Activated T-helper 1 cell treated with anti-CD3 and anti-CD28 coated beads, Interleukin-2, amount 50 U/mL, for 16 hours (primary cell): ENCODE data around the gene CNTF.
"Not testable (repeated sequence)": the region's sequence is repeated elsewhere in the genome, so short reads cannot be mapped to it uniquely, and the experiment has no call there.

Experiments used
- DNase-seq, 2 donors: peaks; one replicate each; pipeline ENCODE4 v3.0.0-alpha.2; 2020; ENCODE audit warnings: low read depth in 1 of 2, low spot score in 1 of 2

Gene CNTF

GRCh38 chr11:58622344-58622743 is at the start of gene CNTF:
Gene CNTF (plus strand): TSS chr11:58622665. CDS start chr11:58622753, 88 bp downstream.
- DNase-seq, result no peak

- not testable (repeated sequence) for DNase-seq
Observed at GRCh38 chr11:58572906-58573305, 49.6 kb upstream of the CNTF start.

- DNase-seq, result peak in 1 of 2 donors; percentile 45
Observed at GRCh38 chr11:58573451-58574104, 48.9 kb upstream of the CNTF start.

- DNase-seq, result no peak
Observed at GRCh38 chr11:58574881-58575280, 47.6 kb upstream of the CNTF start.

- peak in 1 of 2 donors; percentile 32 for DNase-seq
Observed at GRCh38 chr11:58575377-58576020, 47.0 kb upstream of the CNTF start, which contains the start of gene LPXN. Gene LPXN (minus strand): TSS chr11:58575856. CDS start chr11:58575772, 84 bp downstream.

- no peak for DNase-seq
Observed at GRCh38 chr11:58576887-58577471, 45.5 kb upstream of the CNTF start.

GRCh38 chr11:58577555-58578135 is 44.8 kb upstream of the CNTF start:
- peak; percentile 56 to 73 for DNase-seq

- peak; percentile 80 to 88 for DNase-seq
Observed at GRCh38 chr11:58578136-58578634, 44.3 kb upstream of the CNTF start.

- peak; percentile 93 to 96 for DNase-seq
Observed at GRCh38 chr11:58578635-58579191, 43.8 kb upstream of the CNTF start, which contains the start of gene ZFP91. Gene ZFP91 (plus strand): TSS chr11:58579063. CDS start chr11:58579282, 219 bp downstream.

GRCh38 chr11:58579192-58580129 is 43.0 kb upstream of the CNTF start:
- peak; percentile 84 to 88 for DNase-seq

GRCh38 chr11:58580311-58580710 is 42.2 kb upstream of the CNTF start:
- no peak for DNase-seq

- DNase-seq, result no peak
Observed at GRCh38 chr11:58582437-58582836, 40.0 kb upstream of the CNTF start.

GRCh38 chr11:58586998-58587397 is 35.5 kb upstream of the CNTF start:
- DNase-seq, result no peak

- DNase-seq, result no peak
Observed at GRCh38 chr11:58591659-58592058, 30.8 kb upstream of the CNTF start.

- DNase-seq, result peak in 1 of 2 donors; percentile 43
Observed at GRCh38 chr11:58592760-58593472, 29.5 kb upstream of the CNTF start.

- no peak for DNase-seq
Observed at GRCh38 chr11:58594826-58595225, 27.6 kb upstream of the CNTF start.

GRCh38 chr11:58596621-58597020 is 25.8 kb upstream of the CNTF start:
- DNase-seq, result no peak

- no peak for DNase-seq
Observed at GRCh38 chr11:58597486-58598144, 24.9 kb upstream of the CNTF start.

GRCh38 chr11:58600510-58600909 is 22.0 kb upstream of the CNTF start:
- no peak for DNase-seq
